ENCODE data around the gene SMURF1.

SMURF1 gene

DNA sequence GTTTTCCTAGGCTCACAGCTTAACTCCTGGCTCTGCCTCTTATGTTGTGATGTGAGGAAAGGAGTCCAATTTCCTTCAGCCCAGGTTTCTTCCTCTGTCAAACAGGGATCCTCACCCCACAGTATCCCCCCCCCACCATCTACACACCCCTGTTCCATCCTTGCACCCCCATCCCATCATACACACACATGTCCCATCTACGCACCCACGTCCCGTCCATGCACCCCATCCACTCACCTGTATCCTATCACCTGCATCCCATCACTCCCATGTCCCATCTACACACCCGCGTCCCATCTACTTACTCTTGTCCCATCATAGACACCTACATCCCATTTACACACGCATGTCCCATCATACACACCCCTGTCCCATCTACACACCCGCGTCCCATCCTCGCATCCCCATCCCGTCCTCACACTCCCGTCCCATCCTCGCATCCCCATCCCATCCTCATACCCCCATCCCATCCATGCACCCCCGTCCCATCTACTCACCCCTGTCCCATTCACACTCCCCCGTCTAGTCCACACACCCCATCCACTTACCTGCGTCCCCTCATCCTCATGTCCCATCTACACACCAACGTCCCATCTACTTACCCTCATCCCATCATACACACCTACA lies 148.3 kb downstream of the SMURF1 start:
- H3K27ac Mint-ChIP-seq = no peak overlapping the region
- H3K36me3 Mint-ChIP-seq (ENCODE audit: low read depth) = peaks cover 66% of the 10 kb centered on the region
- no peaks in the 10 kb centered on the region for H3K9me3 Mint-ChIP-seq
- H3K4me1 Mint-ChIP-seq = no peaks in the 10 kb centered on the region
- TF ChIP-seq, protein P1, sequence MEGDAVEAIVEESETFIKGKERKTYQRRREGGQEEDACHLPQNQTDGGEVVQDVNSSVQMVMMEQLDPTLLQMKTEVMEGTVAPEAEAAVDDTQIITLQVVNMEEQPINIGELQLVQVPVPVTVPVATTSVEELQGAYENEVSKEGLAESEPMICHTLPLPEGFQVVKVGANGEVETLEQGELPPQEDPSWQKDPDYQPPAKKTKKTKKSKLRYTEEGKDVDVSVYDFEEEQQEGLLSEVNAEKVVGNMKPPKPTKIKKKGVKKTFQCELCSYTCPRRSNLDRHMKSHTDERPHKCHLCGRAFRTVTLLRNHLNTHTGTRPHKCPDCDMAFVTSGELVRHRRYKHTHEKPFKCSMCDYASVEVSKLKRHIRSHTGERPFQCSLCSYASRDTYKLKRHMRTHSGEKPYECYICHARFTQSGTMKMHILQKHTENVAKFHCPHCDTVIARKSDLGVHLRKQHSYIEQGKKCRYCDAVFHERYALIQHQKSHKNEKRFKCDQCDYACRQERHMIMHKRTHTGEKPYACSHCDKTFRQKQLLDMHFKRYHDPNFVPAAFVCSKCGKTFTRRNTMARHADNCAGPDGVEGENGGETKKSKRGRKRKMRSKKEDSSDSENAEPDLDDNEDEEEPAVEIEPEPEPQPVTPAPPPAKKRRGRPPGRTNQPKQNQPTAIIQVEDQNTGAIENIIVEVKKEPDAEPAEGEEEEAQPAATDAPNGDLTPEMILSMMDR (IDR thresholded peaks at IDR 0.05) = no peak
- no peak overlapping the region for H3K4me3 Mint-ChIP-seq
- no peaks in the 10 kb centered on the region for H3K27me3 Mint-ChIP-seq (ENCODE audit: low read depth, poor library complexity)
- DNase-seq = no peak

DNA sequence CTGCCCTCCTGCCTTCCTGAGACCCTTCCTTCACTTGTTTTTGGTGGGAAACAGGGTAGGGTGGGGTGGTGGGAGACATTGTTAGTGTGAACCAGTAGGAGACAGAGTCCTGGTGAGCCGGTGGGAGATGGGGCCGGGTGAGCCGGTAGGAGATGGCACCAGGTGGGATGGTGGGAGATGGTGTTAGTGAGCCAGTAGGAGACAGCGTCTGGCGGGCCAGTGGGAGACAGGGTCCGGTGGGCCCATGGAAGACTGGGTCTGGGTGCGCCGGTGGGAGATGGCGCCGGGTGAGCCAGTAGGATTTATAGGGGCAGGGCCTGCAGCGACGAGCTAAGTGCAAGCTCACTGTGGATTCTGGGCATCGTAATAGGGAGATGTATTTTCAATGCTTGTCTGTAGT lies 148.8 kb downstream of the SMURF1 start:
- no peak for DNase-seq
- no peaks in the 10 kb centered on the region for H3K9me3 Mint-ChIP-seq
- TF ChIP-seq, protein P1 (IDR thresholded peaks at IDR 0.05) = no peak
- no peak overlapping the region for H3K27ac Mint-ChIP-seq
- no peaks in the 10 kb centered on the region for H3K27me3 Mint-ChIP-seq (ENCODE audit: low read depth, poor library complexity)
- H3K4me1 Mint-ChIP-seq = no peaks in the 10 kb centered on the region
- peaks cover 70% of the 10 kb centered on the region for H3K36me3 Mint-ChIP-seq (ENCODE audit: low read depth)
- no peak overlapping the region for H3K4me3 Mint-ChIP-seq

DNA sequence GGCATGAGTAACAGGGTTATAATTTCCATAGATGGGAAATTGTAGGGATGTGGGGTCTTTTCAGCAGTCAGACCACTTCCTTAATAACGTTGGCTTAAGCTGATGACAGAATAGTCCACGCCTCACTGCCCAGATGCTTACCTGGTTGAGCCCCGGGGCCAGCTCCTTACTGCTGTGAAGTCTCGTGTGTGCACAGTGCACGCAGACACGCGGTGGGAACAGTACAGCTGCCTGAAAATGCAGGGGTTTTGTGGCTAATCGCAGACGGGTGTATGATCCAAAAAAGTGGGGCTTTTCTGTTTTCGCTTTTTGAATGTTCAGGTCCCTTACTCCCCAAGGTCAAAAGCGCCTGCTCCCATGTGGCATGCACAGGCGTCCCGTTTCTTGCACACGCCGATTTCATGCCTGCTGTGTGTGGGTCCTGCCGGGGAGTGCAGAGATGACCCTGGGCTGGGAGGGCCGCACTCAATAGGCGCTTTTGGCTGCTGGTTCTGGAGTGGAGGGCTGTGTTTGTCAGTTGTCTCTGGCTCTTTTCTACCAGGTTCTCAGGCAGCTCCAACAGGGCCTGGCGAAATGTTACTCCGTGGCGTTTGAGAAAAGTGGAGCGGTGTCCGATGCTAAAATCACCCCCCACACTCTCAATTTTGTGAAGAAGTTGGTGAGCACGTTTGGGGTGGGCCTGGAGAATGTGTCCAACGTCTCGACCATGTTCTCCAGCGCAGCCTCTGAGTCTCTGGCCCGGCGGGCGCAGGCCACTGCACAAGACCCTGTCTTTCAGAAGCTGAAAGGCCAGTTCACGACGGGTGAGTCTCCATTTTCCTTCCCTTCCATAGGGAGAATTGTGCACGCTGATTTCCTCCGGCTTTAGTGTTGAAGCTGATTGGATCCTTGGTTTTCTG lies 149.6 kb downstream of the SMURF1 start:
- no peak overlapping the region for H3K27ac Mint-ChIP-seq

DNA sequence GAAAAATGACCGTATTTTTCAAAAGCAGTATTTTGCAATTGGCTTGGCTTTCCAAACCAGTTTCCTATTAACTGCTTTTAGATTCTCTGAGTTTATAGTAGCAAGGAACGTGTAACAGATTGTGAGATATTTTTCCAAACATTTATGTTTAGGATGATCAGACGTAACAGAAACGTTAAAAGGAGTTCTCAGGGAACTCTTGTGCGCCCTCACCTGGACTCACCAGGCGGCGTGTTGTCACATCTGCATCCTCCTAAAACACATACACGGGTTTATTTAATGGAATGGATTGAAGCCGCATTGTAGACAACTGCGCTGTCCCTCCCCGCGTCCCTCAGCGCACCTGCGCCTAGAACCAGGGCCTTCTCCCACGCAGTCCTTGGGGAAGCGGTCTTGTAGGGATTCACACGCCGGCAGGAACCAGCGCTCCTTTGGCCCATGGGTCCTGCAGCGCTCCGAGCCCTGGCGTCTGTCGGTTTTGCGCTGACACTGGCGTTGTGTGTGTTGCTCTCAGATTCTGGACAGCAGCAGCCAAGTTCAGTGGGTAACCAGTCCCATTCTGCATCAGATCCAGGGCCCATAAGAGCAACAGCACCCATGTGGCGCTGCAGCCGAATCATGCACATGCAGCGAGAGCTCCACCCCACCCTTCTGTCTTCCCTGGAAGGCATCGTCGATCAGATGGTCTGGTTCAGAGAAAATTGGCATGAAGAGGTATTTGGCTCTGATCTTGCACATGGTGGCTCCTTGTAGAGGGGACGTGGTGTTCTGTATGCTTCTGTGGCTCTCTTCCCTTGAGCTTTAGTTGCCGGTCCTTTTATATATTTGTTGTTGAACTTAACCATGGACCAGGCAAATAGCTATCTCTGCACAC lies 150.6 kb downstream of the SMURF1 start:
- DNase-seq = no peak
- H3K27me3 Mint-ChIP-seq (ENCODE audit: low read depth, poor library complexity) = no peaks in the 10 kb centered on the region
- H3K27ac Mint-ChIP-seq = no peak overlapping the region
- no peak overlapping the region for H3K4me3 Mint-ChIP-seq
- no peaks in the 10 kb centered on the region for H3K9me3 Mint-ChIP-seq
- H3K4me1 Mint-ChIP-seq = no peaks in the 10 kb centered on the region
- TF ChIP-seq, protein P1 (IDR thresholded peaks at IDR 0.05) = no peak
- H3K36me3 Mint-ChIP-seq (ENCODE audit: low read depth) = peaks cover 73% of the 10 kb centered on the region

More for the DNA sequence above, 149.6 kb downstream of the SMURF1 start:
- TF ChIP-seq, protein P1 (IDR thresholded peaks at IDR 0.05) = no peak
- Mint-ChIP-seq H3K4me1 (no peaks in the 10 kb centered on the region), H3K4me3 (no peak overlapping the region), H3K27me3 (ENCODE audit: low read depth, poor library complexity) (no peaks in the 10 kb centered on the region), H3K36me3 (ENCODE audit: low read depth) (peaks cover 71% of the 10 kb centered on the region), H3K9me3 (no peaks in the 10 kb centered on the region)
- DNase-seq = no peak

DNA sequence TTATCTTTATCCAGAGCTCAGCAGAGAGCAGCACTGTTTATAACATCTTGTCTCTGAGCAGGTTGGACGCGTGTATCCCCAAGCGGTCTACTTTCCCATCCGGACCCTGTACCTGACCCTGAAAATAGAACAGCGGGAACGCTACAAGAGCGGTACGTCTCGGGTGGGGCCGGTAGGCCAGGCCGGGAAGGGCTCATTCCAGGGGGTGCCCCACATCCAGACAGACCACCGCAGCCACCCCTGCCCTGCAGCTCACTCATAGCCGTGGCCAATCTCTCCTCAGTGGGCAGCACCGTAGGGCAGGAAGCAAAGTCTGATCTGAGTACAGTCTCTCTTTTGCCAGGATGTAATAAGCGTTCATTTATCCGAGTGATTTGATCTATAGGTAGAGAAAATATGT lies 151.8 kb downstream of the SMURF1 start:
- H3K27me3 Mint-ChIP-seq (ENCODE audit: low read depth, poor library complexity) = no peaks in the 10 kb centered on the region
- H3K36me3 Mint-ChIP-seq (ENCODE audit: low read depth) = peaks cover 80% of the 10 kb centered on the region
- peaks cover 1% of the 10 kb centered on the region for H3K9me3 Mint-ChIP-seq
- H3K4me1 Mint-ChIP-seq = no peaks in the 10 kb centered on the region
- H3K4me3 Mint-ChIP-seq = no peak overlapping the region
- H3K27ac Mint-ChIP-seq = no peak overlapping the region
- TF ChIP-seq, protein P1 (IDR thresholded peaks at IDR 0.05) = no peak
- no peak for DNase-seq
